ENCODE data around the gene ABCC11.

ABCC11 gene

DNA sequence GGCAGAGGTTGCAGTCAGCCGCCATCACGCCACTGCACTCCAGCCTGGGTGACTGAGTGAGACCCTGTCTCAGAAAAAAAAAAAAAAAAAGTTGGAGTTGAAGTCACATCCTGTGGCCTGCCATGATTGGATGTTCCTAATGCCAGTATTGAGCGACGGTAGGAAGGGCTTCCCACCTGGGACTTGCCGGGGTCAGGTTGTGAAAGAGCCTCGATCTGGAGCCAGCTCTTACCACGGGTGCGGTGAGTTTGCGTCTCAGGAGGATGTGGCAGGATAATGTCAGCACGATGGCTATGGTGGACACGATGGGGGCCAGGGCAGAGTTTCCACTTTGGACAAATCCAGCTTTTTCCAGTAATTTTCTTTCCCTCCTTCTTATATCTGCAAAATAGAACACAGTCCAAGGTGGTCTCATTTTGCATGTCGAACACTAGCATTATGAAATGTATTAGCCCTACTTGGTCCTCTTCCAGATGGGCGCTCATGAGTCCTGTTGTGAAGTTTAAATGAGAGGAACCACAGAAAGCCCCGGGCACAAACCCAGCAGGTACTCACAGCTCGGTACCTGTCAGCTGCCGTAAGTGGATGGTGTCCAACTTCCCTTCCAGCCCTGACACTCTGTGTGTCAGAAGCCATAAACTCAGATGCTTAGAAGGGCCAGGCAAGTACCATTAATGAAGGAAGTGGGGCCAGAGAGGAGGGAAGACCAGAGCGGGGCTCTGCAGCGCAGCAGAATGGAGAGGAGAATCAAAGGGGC lies 113.7 kb downstream of the ABCC11 start:
- H3K18ac ChIP-seq (ENCODE audit: low read length) = no peak overlapping the region
- no peaks in the 10 kb centered on the region for H3K4me1 ChIP-seq (ENCODE audit: control insufficient read depth in 1 of 2, insufficient read depth in 2 of 2, low read length in 2 of 2)
- no peaks in the 10 kb centered on the region for H3K9me3 ChIP-seq (ENCODE audit: insufficient read depth, low read depth, low read length)
- no peak overlapping the region for H4K91ac ChIP-seq (ENCODE audit: low read depth, low read length)
- H2BK5ac ChIP-seq (ENCODE audit: low read depth, low read length, poor library complexity) = no peak overlapping the region
- no peak overlapping the region for H3K9ac ChIP-seq (ENCODE audit: low read length)
- H3K79me2 ChIP-seq (ENCODE audit: control insufficient read depth, insufficient read depth, low read length, poor library complexity) = no peaks in the 10 kb centered on the region
- no peak overlapping the region for H2AFZ ChIP-seq (ENCODE audit: insufficient read depth, low read length, poor library complexity)
- no peak overlapping the region for H3K4me3 ChIP-seq (ENCODE audit: low read depth, low read length)
- H3K23ac ChIP-seq (ENCODE audit: low read length) = no peak overlapping the region
- no CpG with 5 or more reads among the region's 18 CpGs for WGBS (ENCODE audit: extremely low coverage, insufficient coverage, insufficient read length)
- H3K4me2 ChIP-seq (ENCODE audit: low read length) = no peak overlapping the region
- H3K14ac ChIP-seq (ENCODE audit: low read length) = no peak overlapping the region
- H3K27ac ChIP-seq (ENCODE audit: low read depth, low read length) = no peak overlapping the region
- H3K27me3 ChIP-seq (ENCODE audit: insufficient read depth, low read length) = no peaks in the 10 kb centered on the region
- H3K4ac ChIP-seq (ENCODE audit: low read depth, low read length) = no peak overlapping the region
- no peak overlapping the region for H2BK12ac ChIP-seq (ENCODE audit: low read length)
- no peak overlapping the region for H4K8ac ChIP-seq (ENCODE audit: low read depth, low read length)
- no peaks in the 10 kb centered on the region for H3K36me3 ChIP-seq (ENCODE audit: control insufficient read depth in 1 of 2, insufficient read depth in 2 of 2, low read length in 2 of 2)
- H3K79me1 ChIP-seq (ENCODE audit: low read length) = no peaks in the 10 kb centered on the region
- no peak overlapping the region for H4K12ac ChIP-seq (ENCODE audit: low read depth, low read length)
- no peak overlapping the region for H2BK120ac ChIP-seq (ENCODE audit: insufficient read depth, low read length, poor library complexity)
- no peak for DNase-seq
- no peak overlapping the region for H2AK5ac ChIP-seq (ENCODE audit: low read length)

DNA sequence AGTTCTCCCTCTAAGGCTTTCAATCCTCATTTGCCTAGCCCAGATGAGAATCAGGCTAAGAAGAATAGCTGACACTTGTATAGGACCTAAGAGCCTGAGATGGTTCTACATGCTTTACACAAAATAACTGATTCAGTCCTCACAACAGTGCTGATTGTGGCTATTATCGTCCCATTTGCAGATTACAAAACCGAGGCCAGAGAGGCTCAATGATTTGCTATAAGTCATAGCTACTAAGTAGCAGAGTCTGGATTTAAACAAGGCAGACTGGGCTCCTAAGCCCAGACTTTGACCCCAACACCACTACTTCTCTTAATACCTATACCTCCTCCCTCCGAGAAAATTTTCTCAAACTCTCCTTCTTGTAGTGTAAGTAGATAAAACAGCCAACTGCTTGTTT lies 114.6 kb downstream of the ABCC11 start:
- Histone ChIP-seq H2BK12ac (ENCODE audit: low read length) (no peak overlapping the region), H3K27ac (ENCODE audit: low read depth, low read length) (no peak overlapping the region), H4K91ac (ENCODE audit: low read depth, low read length) (no peak overlapping the region), H3K23ac (ENCODE audit: low read length) (no peak overlapping the region), H3K18ac (ENCODE audit: low read length) (no peak overlapping the region), H2AFZ (ENCODE audit: insufficient read depth, low read length, poor library complexity) (no peak overlapping the region), H2BK5ac (ENCODE audit: low read depth, low read length, poor library complexity) (no peak overlapping the region), H3K9ac (ENCODE audit: low read length) (no peak overlapping the region), H3K27me3 (ENCODE audit: insufficient read depth, low read length) (no peaks in the 10 kb centered on the region), H2AK5ac (ENCODE audit: low read length) (no peak overlapping the region), H3K14ac (ENCODE audit: low read length) (no peak overlapping the region), H3K9me3 (ENCODE audit: insufficient read depth, low read depth, low read length) (no peaks in the 10 kb centered on the region), H2BK120ac (ENCODE audit: insufficient read depth, low read length, poor library complexity) (no peak overlapping the region), H3K79me1 (ENCODE audit: low read length) (no peaks in the 10 kb centered on the region), H3K79me2 (ENCODE audit: control insufficient read depth, insufficient read depth, low read length, poor library complexity) (no peaks in the 10 kb centered on the region), H3K4me2 (ENCODE audit: low read length) (no peak overlapping the region), H3K36me3 (ENCODE audit: control insufficient read depth in 1 of 2, insufficient read depth in 2 of 2, low read length in 2 of 2) (no peaks in the 10 kb centered on the region), H4K12ac (ENCODE audit: low read depth, low read length) (no peak overlapping the region), H3K4me3 (ENCODE audit: low read depth, low read length) (no peak overlapping the region), H3K4me1 (ENCODE audit: control insufficient read depth in 1 of 2, insufficient read depth in 2 of 2, low read length in 2 of 2) (no peaks in the 10 kb centered on the region), H4K8ac (ENCODE audit: low read depth, low read length) (no peak overlapping the region), H3K4ac (ENCODE audit: low read depth, low read length) (no peak overlapping the region)
- DNase-seq = no peak
- 100% methylated on average over 1 of the region's 3 CpGs for WGBS (ENCODE audit: extremely low coverage, insufficient coverage, insufficient read length)

DNA sequence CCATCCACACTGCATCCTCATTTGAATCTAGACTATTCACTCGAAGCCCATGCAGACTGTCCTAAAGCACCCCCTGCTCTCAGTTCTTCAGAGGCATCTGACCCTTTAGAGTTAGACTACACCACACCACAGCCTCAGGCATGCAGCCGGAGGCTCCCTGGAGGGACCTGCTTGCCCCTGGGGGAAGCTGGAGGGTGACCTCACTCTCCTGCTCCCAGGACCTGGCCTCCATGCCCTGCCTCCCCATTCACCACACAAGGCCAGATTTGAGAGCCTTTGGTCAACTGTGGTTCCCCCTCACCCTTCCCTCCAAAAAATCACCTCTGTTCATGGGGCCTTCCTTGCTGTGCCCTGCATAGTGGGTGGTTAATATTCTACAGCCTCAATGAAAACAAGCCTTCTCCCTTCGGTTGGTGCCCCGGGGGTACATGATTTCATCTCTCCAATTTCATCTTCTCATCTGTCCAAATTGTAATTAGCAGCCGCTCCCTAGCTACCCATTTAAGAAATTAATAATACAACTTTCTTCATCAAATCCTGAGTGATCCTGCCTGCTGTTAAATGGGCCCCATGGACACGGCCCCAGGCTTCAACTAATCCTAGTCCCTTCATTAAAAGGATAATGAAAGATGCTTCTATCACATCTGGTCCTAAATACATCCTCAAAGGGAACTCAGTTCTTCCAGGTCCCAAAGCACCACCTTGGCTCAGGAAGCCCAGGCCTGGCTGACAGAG lies 116.0 kb downstream of the ABCC11 start:
- H3K4me3 ChIP-seq (ENCODE audit: low read depth, low read length) = no peak overlapping the region
- no peaks in the 10 kb centered on the region for H3K79me2 ChIP-seq (ENCODE audit: control insufficient read depth, insufficient read depth, low read length, poor library complexity)
- no peak for DNase-seq
- no peak overlapping the region for H2AK5ac ChIP-seq (ENCODE audit: low read length)
- H3K14ac ChIP-seq (ENCODE audit: low read length) = no peak overlapping the region
- no peak overlapping the region for H3K27ac ChIP-seq (ENCODE audit: low read depth, low read length)
- no peaks in the 10 kb centered on the region for H3K27me3 ChIP-seq (ENCODE audit: insufficient read depth, low read length)
- no peak overlapping the region for H4K91ac ChIP-seq (ENCODE audit: low read depth, low read length)
- H2AFZ ChIP-seq (ENCODE audit: insufficient read depth, low read length, poor library complexity) = no peak overlapping the region
- no peak overlapping the region for H3K9ac ChIP-seq (ENCODE audit: low read length)
- no CpG with 5 or more reads among the region's 6 CpGs for WGBS (ENCODE audit: extremely low coverage, insufficient coverage, insufficient read length)
- H3K18ac ChIP-seq (ENCODE audit: low read length) = no peak overlapping the region
- no peaks in the 10 kb centered on the region for H3K9me3 ChIP-seq (ENCODE audit: insufficient read depth, low read depth, low read length)
- H2BK120ac ChIP-seq (ENCODE audit: insufficient read depth, low read length, poor library complexity) = no peak overlapping the region
- no peak overlapping the region for H4K12ac ChIP-seq (ENCODE audit: low read depth, low read length)
- H2BK5ac ChIP-seq (ENCODE audit: low read depth, low read length, poor library complexity) = no peak overlapping the region
- H4K8ac ChIP-seq (ENCODE audit: low read depth, low read length) = no peak overlapping the region
- H3K23ac ChIP-seq (ENCODE audit: low read length) = no peak overlapping the region
- H3K4ac ChIP-seq (ENCODE audit: low read depth, low read length) = no peak overlapping the region
- no peak overlapping the region for H3K4me2 ChIP-seq (ENCODE audit: low read length)
- H3K36me3 ChIP-seq (ENCODE audit: control insufficient read depth in 1 of 2, insufficient read depth in 2 of 2, low read length in 2 of 2) = no peaks in the 10 kb centered on the region
- H3K79me1 ChIP-seq (ENCODE audit: low read length) = no peaks in the 10 kb centered on the region
- no peak overlapping the region for H2BK12ac ChIP-seq (ENCODE audit: low read length)
- H3K4me1 ChIP-seq (ENCODE audit: control insufficient read depth in 1 of 2, insufficient read depth in 2 of 2, low read length in 2 of 2) = no peaks in the 10 kb centered on the region

DNA sequence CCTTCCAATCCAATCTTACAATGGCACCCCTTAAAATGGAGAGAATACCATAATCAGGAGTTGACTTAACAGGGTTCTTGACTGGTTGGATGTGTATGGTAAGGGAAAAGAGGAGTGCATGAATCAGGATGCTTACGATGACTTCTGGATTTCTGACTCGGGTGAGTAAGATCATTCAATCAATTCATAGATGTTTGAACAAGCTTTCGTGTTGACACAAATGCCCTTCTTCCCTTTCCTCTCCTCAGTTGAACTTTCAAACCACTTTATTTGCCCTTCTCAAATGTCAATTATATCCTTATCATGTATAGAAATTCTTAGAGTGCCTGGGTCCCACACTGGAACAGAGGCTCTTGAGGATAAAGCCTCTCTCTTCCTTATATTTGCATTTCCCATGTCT lies 117.4 kb downstream of the ABCC11 start:
- Histone ChIP-seq H3K79me1 (ENCODE audit: low read length) (no peaks in the 10 kb centered on the region), H3K4me1 (ENCODE audit: control insufficient read depth in 1 of 2, insufficient read depth in 2 of 2, low read length in 2 of 2) (no peaks in the 10 kb centered on the region), H2BK12ac (ENCODE audit: low read length) (no peak overlapping the region), H3K14ac (ENCODE audit: low read length) (no peak overlapping the region), H3K4ac (ENCODE audit: low read depth, low read length) (no peak overlapping the region), H3K4me2 (ENCODE audit: low read length) (no peak overlapping the region), H3K18ac (ENCODE audit: low read length) (no peak overlapping the region), H4K12ac (ENCODE audit: low read depth, low read length) (no peak overlapping the region), H4K91ac (ENCODE audit: low read depth, low read length) (no peak overlapping the region), H3K9me3 (ENCODE audit: insufficient read depth, low read depth, low read length) (peaks cover 2% of the 10 kb centered on the region), H3K23ac (ENCODE audit: low read length) (no peak overlapping the region), H3K79me2 (ENCODE audit: control insufficient read depth, insufficient read depth, low read length, poor library complexity) (no peaks in the 10 kb centered on the region), H3K4me3 (ENCODE audit: low read depth, low read length) (no peak overlapping the region), H2BK5ac (ENCODE audit: low read depth, low read length, poor library complexity) (no peak overlapping the region), H3K9ac (ENCODE audit: low read length) (no peak overlapping the region), H2BK120ac (ENCODE audit: insufficient read depth, low read length, poor library complexity) (no peak overlapping the region), H3K27me3 (ENCODE audit: insufficient read depth, low read length) (no peaks in the 10 kb centered on the region), H2AK5ac (ENCODE audit: low read length) (no peak overlapping the region), H2AFZ (ENCODE audit: insufficient read depth, low read length, poor library complexity) (no peak overlapping the region), H3K27ac (ENCODE audit: low read depth, low read length) (no peak overlapping the region), H3K36me3 (ENCODE audit: control insufficient read depth in 1 of 2, insufficient read depth in 2 of 2, low read length in 2 of 2) (no peaks in the 10 kb centered on the region), H4K8ac (ENCODE audit: low read depth, low read length) (no peak overlapping the region)
- no CpG with 5 or more reads among the region's 3 CpGs for WGBS (ENCODE audit: extremely low coverage, insufficient coverage, insufficient read length)
- no peak for DNase-seq
